NCI-H2107 treated with DMSO at 0.1 percent for 48 hours (cell line): ENCODE measurements around the gene ANGPTL3.

Experiments used
- DNase-seq: peaks from one replicate; lab custom pipeline; 2025; ENCODE audit not compliant: unreplicated experiment; lab: John Stamatoyannopoulos, UW

The ANGPTL3 gene

DNA sequence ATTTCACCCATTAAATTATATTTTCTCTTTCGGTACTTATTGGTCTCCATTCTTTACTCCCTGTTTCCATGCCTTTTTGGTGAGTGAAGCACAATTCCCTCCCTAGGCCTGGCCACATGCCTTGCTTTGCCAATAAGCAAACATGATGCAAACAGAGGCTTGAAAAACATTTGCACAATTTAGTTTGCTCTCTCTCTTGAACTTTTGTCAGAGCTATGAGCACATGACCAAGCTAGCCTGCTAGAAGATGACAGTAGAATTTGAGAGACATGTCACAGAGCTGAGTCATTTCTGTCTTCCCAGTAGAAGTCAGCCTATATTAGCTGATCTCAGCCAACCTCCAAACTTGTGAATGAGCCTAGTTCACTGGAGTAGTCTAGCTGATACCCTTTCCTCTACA lies 24.6 kb downstream of the ANGPTL3 start:
- DNase-seq = no peak

DNA sequence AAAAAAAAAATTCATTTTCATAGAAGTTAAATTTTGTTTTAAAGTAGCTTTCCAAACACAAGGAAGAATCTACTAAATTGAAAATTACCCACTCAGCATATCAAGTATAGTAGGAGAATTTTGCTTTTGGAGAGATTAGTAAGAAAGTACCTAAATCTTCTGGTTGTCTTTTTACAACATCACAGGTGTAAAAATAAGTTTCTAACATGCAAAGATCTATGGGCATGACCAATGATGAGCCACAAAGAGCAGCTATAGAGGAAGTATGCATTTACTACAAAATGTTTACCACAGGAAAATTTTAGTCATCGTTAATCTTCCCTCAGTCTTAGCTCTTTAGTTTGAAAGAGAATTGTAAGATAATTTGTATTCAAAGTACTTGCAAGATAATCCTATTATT lies 28.1 kb downstream of the ANGPTL3 start:
- no peak for DNase-seq

DNA sequence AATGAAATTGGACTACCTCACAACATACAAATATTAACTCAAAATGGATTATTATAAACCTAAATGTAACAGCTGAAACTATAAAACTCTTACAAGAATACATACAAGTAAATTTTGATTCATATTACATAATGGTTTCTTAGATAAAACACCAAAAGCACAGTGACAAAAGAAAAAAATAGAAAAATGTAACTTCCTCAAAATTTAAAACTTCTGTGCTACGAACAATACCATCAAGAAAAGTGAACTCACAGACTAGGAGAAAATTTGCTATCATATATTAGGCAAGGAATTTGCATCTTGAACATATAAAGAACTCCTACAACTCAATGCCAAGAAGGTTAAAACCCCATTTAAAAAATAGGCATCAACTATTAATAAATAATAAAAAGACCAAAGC lies 31.2 kb downstream of the ANGPTL3 start:
- DNase-seq = no peak

DNA sequence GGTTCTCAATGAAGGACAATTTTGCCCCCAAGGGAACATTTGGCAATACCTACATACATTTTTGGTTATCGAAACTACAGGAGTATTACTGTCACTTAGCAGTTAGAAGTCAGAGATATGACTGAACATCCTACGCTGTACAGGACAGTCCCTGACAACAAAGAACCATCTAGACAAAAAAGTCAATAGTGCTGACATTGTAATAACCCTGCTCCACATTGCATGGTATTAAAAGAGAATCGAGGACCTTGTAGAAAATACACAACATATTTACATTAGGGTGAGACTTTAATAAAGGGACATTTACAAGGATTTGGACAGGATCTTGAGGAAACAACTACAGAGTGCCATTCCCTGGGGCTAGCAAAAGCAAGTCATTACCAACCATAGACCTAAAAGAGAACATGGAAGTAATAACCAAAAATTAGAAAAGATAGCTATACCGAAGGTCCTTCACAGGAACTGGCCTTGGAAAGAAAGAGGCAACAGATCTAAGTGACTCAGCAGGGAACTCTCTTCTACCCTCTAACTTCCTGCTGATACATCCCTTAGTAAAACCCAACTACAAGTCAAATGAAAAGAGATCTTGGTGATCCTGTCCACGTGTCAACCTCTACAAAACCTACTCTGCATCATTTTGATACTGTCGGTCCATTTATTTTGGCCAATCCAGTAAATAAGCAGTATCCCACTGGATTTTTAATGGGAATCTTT lies 40.2 kb downstream of the ANGPTL3 start:
- DNase-seq = no peak

DNA sequence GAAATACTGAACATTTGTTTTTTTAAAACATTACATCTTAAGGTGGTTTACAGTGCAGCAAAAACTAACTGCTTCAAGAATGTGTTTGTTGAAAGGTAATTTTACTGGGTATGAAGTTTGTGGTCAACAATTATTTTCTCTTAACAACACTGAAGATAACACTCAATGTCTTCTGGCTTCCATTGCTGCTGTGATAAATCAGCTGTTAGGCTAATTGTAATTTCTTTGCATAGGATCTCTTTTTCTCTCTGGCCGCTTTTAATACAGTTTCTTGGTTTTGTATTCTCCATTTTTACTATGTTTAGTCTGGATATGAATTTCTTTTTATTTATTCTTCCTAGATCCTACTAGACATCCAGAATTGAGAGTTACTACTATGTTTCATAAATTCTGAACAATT lies 46.0 kb downstream of the ANGPTL3 start:
- DNase-seq = no peak

DNA sequence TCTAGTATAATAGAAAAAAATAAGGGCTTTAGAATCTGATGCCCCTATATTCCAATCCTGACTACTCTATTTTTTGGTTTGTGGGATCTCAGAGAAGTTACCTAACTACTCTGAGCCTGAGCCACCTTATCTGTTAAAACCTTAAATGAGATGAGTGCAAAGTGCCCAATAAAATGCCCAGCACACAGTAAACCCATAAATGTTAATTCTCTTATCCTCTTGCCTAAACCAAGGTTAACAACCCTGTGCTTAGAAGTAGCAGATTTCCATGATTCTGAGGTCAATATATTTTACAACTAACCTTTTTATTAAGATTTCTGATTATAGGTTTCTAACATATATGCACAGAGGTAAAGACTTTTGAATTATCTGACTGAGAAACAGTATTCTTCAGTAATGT lies 55.1 kb downstream of the ANGPTL3 start:
- DNase-seq = no peak

DNA sequence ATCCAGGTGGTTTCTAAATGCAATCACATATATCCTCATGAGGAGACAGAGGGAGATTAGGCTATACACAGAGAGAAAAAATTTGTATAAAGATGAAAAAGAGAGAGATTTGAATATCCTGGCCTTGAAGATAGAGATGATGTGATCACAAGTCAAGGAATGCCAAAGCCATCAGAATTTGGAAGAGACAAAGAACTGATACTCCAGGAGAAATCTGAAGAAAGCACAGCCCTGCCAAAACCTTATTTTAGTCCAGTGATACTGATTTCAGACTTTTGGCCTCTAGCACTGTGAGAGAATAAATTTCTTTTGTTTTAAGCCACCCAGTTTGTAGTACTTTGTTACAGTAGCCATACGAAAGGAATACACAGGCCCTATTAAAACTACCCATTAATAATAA lies 57.4 kb downstream of the ANGPTL3 start:
- no peak for DNase-seq
